LNCAP (cell line): ENCODE data around the gene TIMM44.

Source experiments
- CTCF ChIP-seq: fragments of 450-650 bp; IDR thresholded peaks from 2 replicates; pipeline ENCODE4 v1.5.1; 2017; ENCODE audit warnings: mild to moderate bottlenecking

The TIMM44 gene

GRCh38 chr19:7899751-7900378 is 43.6 kb downstream of the TIMM44 start:
- TF ChIP-seq CTCF = no peak

- TF ChIP-seq CTCF = no peak
Observed at GRCh38 chr19:7898967-7899366, 44.5 kb downstream of the TIMM44 start.

- TF ChIP-seq CTCF = no peak
Observed at GRCh38 chr19:7897292-7897691, 46.2 kb downstream of the TIMM44 start.

- TF ChIP-seq CTCF = no peak
Observed at GRCh38 chr19:7895565-7895964, 47.9 kb downstream of the TIMM44 start.

- TF ChIP-seq CTCF = no peak
Observed at GRCh38 chr19:7894612-7895309, 48.7 kb downstream of the TIMM44 start.

GRCh38 chr19:7888826-7889217 is 54.6 kb downstream of the TIMM44 start:
- TF ChIP-seq CTCF = no peak

- no peak for TF ChIP-seq CTCF
Observed at GRCh38 chr19:7888145-7888825, 55.2 kb downstream of the TIMM44 start, which contains the start of gene LRRC8E. Gene LRRC8E (plus strand): TSS chr19:7888510. CDS start chr19:7895604, 7,094 bp downstream.
